ENCODE data around the gene KLK6. TPM values are rescaled to one million over a fixed set of nuclear protein-coding genes. Genes with fewer than 3 reads are reported as not detected.
"Not testable (repeated sequence)": the region's sequence is repeated elsewhere in the genome, so short reads cannot be mapped to it uniquely, and the experiment has no call there.

KLK6 gene
- total RNA-seq, 1 donor from 2014 or later: 3.5 TPM

GRCh38 chr19:50994129-50994528, 24.7 kb upstream of the KLK6 start:
- no peak for DNase-seq (ENCODE audit: low read depth)
- Histone ChIP-seq H3K4me2 (ENCODE audit: low read length) (no peak overlapping the region), H4K20me1 (ENCODE audit: insufficient read depth, low read length) (no peaks in the 10 kb centered on the region), H3K4me3 (ENCODE audit: insufficient read depth, low read depth, low read length) (no peak overlapping the region), H3K9me3 (ENCODE audit: insufficient read depth, low read depth, low read length) (no peaks in the 10 kb centered on the region), H3K36me3 (ENCODE audit: insufficient read depth, low read length) (no peaks in the 10 kb centered on the region), H3K4me1 (ENCODE audit: insufficient read depth, low read length) (no peaks in the 10 kb centered on the region), H3K9ac (ENCODE audit: low read length) (no peak overlapping the region), H2AFZ (ENCODE audit: low read depth, low read length) (no peak overlapping the region), H3K27me3 (ENCODE audit: insufficient read depth, low read length) (no peaks in the 10 kb centered on the region), H3K79me2 (ENCODE audit: insufficient read depth, low read length) (no peaks in the 10 kb centered on the region), H3K27ac (ENCODE audit: low read depth, low read length) (no peak overlapping the region)
- Mint-ChIP-seq H3K4me3 (ENCODE audit: unreplicated experiment) (no peak overlapping the region), H3K27ac (ENCODE audit: unreplicated experiment) (no peak overlapping the region), H3K27me3 (ENCODE audit: low read depth, unreplicated experiment) (peaks cover 28% of the 10 kb centered on the region), H3K36me3 (ENCODE audit: low read depth, unreplicated experiment) (no peaks in the 10 kb centered on the region), H3K9me3 (ENCODE audit: unreplicated experiment) (peaks cover 2% of the 10 kb centered on the region), H3K4me1 (ENCODE audit: low read depth, unreplicated experiment) (no peaks in the 10 kb centered on the region)
- TF ChIP-seq CTCF (IDR thresholded peaks at IDR 0.05; ENCODE audit: insufficient read depth, low read depth, low read length) (no peak), EZH2 (IDR thresholded peaks at IDR 0.05; ENCODE audit: insufficient read depth, low read length) (no peak)
- FAIRE-seq: no peak

GRCh38 chr19:50992666-50993035, 23.3 kb upstream of the KLK6 start:
- Histone ChIP-seq H3K36me3 (ENCODE audit: insufficient read depth, low read length) (no peaks in the 10 kb centered on the region), H3K4me3 (ENCODE audit: insufficient read depth, low read depth, low read length) (no peak overlapping the region), H3K27me3 (ENCODE audit: insufficient read depth, low read length) (no peaks in the 10 kb centered on the region), H3K9ac (ENCODE audit: low read length) (no peak overlapping the region), H3K9me3 (ENCODE audit: insufficient read depth, low read depth, low read length) (no peaks in the 10 kb centered on the region), H2AFZ (ENCODE audit: low read depth, low read length) (no peak overlapping the region), H3K4me2 (ENCODE audit: low read length) (no peak overlapping the region), H3K27ac (ENCODE audit: low read depth, low read length) (no peak overlapping the region), H4K20me1 (ENCODE audit: insufficient read depth, low read length) (no peaks in the 10 kb centered on the region), H3K79me2 (ENCODE audit: insufficient read depth, low read length) (no peaks in the 10 kb centered on the region), H3K4me1 (ENCODE audit: insufficient read depth, low read length) (no peaks in the 10 kb centered on the region)
- H3K4me3 Mint-ChIP-seq (ENCODE audit: unreplicated experiment): no peak overlapping the region
- no peak overlapping the region for H3K27ac Mint-ChIP-seq (ENCODE audit: unreplicated experiment)
- FAIRE-seq (no peak), DNase-seq (ENCODE audit: low read depth) (no peak)
- H3K4me1 Mint-ChIP-seq (ENCODE audit: low read depth, unreplicated experiment): no peaks in the 10 kb centered on the region
- H3K36me3 Mint-ChIP-seq (ENCODE audit: low read depth, unreplicated experiment): no peaks in the 10 kb centered on the region
- TF ChIP-seq EZH2 (IDR thresholded peaks at IDR 0.05; ENCODE audit: insufficient read depth, low read length): no peak
- TF ChIP-seq CTCF (IDR thresholded peaks at IDR 0.05; ENCODE audit: insufficient read depth, low read depth, low read length): no peak
- H3K9me3 Mint-ChIP-seq (ENCODE audit: unreplicated experiment): peaks cover 2% of the 10 kb centered on the region
- H3K27me3 Mint-ChIP-seq (ENCODE audit: low read depth, unreplicated experiment): peaks cover 28% of the 10 kb centered on the region

- not testable (repeated sequence) for H3K4me1 ChIP-seq (ENCODE audit: insufficient read depth, low read length); H3K9me3 Mint-ChIP-seq (ENCODE audit: unreplicated experiment); H3K4me2 ChIP-seq (ENCODE audit: low read length); H3K4me3 Mint-ChIP-seq (ENCODE audit: unreplicated experiment); H3K4me3 ChIP-seq (ENCODE audit: insufficient read depth, low read depth, low read length); H3K79me2 ChIP-seq (ENCODE audit: insufficient read depth, low read length); H3K9ac ChIP-seq (ENCODE audit: low read length); H3K4me1 Mint-ChIP-seq (ENCODE audit: low read depth, unreplicated experiment); H2AFZ ChIP-seq (ENCODE audit: low read depth, low read length); DNase-seq (ENCODE audit: low read depth); H3K27ac ChIP-seq (ENCODE audit: low read depth, low read length); FAIRE-seq; H4K20me1 ChIP-seq (ENCODE audit: insufficient read depth, low read length); H3K27me3 ChIP-seq (ENCODE audit: insufficient read depth, low read length); H3K9me3 ChIP-seq (ENCODE audit: insufficient read depth, low read depth, low read length); H3K27ac Mint-ChIP-seq (ENCODE audit: unreplicated experiment); H3K36me3 Mint-ChIP-seq (ENCODE audit: low read depth, unreplicated experiment); H3K36me3 ChIP-seq (ENCODE audit: insufficient read depth, low read length)
- peaks cover 41% of the 10 kb centered on the region for H3K27me3 Mint-ChIP-seq (ENCODE audit: low read depth, unreplicated experiment)
Measured at GRCh38 chr19:50984416-50984815, 15.0 kb upstream of the KLK6 start.

Data from astrocyte (in vitro differentiated cells and primary cell).